Fibroblast of the aortic adventitia (primary cell): Measurements from ENCODE around the gene AGBL4. TPM values are rescaled to one million over a fixed set of nuclear protein-coding genes. Genes with fewer than 3 reads are reported as not detected.

Experiments
- DNase-seq: peaks from one replicate; pipeline ENCODE4 v3.0.0-alpha.2; 2010; ENCODE audit warnings: low read depth
- H3K4me3 ChIP-seq: 2 replicates; pipeline ENCODE4 v1.5.1; 2011; ENCODE audit warnings: low read depth, mild to moderate bottlenecking, control low read depth, low read length, moderate library complexity
- CTCF ChIP-seq: IDR thresholded peaks from 2 replicates; pipeline ENCODE4 v1.5.1; 2011; ENCODE audit warnings: mild to moderate bottlenecking, low read length, control low read depth, inconsistent platforms; ENCODE audit not compliant: insufficient read depth
- total RNA-seq: library from RNA; depleted of rRNA; stranded (reverse); fragments of >200 nt; gene quantifications from 2 replicates; pipeline ENCODE4 v1.2.3, GENCODE V29; 2012; ENCODE audit warnings: low replicate concordance

AGBL4 gene
- total RNA-seq, 1 donor, result not detected

- DNase-seq, result no peak
- H3K4me3 ChIP-seq, result no peak overlapping the region
- TF ChIP-seq CTCF, result no peak
Observed at GRCh38 chr1:48686159-48686558, 1337.6 kb downstream of the AGBL4 start.

GRCh38 chr1:48684381-48684780 lies 1339.4 kb downstream of the AGBL4 start:
- TF ChIP-seq CTCF, result no peak
- no peak for DNase-seq
- H3K4me3 ChIP-seq, result no peak overlapping the region

- DNase-seq, result no peak
- H3K4me3 ChIP-seq, result no peak overlapping the region
- TF ChIP-seq CTCF, result no peak
Observed at GRCh38 chr1:48683839-48684238, 1339.9 kb downstream of the AGBL4 start.

GRCh38 chr1:48681476-48682305 lies 1342.1 kb downstream of the AGBL4 start:
- peak; percentile 45 for DNase-seq
- TF ChIP-seq CTCF, result no peak
- no peak overlapping the region for H3K4me3 ChIP-seq

GRCh38 chr1:48680411-48681035 lies 1343.2 kb downstream of the AGBL4 start:
- no peak overlapping the region for H3K4me3 ChIP-seq
- DNase-seq, result no peak
- TF ChIP-seq CTCF, result no peak

- no peak overlapping the region for H3K4me3 ChIP-seq
- no peak for DNase-seq
- no peak for TF ChIP-seq CTCF
Observed at GRCh38 chr1:48679859-48680258, 1343.9 kb downstream of the AGBL4 start.
